HL-60 (cell line): Measurements from ENCODE around the gene TADA2B.

Experiments used
- POLR2AphosphoS5 ChIP-seq: IDR thresholded peaks from 2 replicates; pipeline ENCODE4 v1.6.1; 2012; ENCODE audit warnings: low read depth
- SPI1 ChIP-seq: IDR thresholded peaks from 2 replicates; pipeline ENCODE4 v1.6.1; 2012; ENCODE audit warnings: low read depth, mild to moderate bottlenecking, borderline replicate concordance
- TF ChIP-seq, protein P1 (sequence below): IDR thresholded peaks from one replicate; pipeline ENCODE4 v1.5.1; 2011; ENCODE audit warnings: low read length, control low read depth, inconsistent platforms; ENCODE audit not compliant: insufficient read depth

DNA sequence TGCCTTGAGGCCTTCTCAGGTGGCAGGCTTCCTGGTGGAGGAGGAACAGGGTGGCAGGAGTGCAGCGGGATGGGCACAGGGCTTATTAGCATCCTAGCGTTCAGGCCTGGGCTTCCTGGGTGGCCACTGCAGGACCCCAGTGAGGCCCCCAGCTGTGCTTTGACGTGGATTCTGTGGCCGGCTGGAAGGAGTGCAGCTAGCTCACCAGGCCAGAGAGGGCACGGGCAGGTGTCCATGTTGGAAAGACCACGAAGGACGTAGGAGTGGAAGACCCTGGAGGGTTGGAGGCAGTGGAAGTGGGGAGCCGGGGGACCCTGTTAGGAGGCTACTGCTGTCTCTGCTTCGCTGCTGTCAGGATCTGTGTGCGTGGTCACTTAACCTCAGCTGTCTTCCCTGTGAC, 13.3 kb upstream of the TADA2B start:
- TF ChIP-seq, protein P1, sequence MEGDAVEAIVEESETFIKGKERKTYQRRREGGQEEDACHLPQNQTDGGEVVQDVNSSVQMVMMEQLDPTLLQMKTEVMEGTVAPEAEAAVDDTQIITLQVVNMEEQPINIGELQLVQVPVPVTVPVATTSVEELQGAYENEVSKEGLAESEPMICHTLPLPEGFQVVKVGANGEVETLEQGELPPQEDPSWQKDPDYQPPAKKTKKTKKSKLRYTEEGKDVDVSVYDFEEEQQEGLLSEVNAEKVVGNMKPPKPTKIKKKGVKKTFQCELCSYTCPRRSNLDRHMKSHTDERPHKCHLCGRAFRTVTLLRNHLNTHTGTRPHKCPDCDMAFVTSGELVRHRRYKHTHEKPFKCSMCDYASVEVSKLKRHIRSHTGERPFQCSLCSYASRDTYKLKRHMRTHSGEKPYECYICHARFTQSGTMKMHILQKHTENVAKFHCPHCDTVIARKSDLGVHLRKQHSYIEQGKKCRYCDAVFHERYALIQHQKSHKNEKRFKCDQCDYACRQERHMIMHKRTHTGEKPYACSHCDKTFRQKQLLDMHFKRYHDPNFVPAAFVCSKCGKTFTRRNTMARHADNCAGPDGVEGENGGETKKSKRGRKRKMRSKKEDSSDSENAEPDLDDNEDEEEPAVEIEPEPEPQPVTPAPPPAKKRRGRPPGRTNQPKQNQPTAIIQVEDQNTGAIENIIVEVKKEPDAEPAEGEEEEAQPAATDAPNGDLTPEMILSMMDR = no peak
- no peak for TF ChIP-seq POLR2AphosphoS5
- TF ChIP-seq SPI1 = no peak
